Effector CD8-positive, alpha-beta T cell (primary cell): Measurements from ENCODE around the gene NID2.

ENCODE experiments used
- DNase-seq: peaks from one replicate; lab custom pipeline; 2025; lab: John Stamatoyannopoulos, UW
- total RNA-seq, 4 experiments: gene quantifications; one replicate each; lab custom pipeline; 2026; lab: John Stamatoyannopoulos, UW

Gene NID2, protein sequence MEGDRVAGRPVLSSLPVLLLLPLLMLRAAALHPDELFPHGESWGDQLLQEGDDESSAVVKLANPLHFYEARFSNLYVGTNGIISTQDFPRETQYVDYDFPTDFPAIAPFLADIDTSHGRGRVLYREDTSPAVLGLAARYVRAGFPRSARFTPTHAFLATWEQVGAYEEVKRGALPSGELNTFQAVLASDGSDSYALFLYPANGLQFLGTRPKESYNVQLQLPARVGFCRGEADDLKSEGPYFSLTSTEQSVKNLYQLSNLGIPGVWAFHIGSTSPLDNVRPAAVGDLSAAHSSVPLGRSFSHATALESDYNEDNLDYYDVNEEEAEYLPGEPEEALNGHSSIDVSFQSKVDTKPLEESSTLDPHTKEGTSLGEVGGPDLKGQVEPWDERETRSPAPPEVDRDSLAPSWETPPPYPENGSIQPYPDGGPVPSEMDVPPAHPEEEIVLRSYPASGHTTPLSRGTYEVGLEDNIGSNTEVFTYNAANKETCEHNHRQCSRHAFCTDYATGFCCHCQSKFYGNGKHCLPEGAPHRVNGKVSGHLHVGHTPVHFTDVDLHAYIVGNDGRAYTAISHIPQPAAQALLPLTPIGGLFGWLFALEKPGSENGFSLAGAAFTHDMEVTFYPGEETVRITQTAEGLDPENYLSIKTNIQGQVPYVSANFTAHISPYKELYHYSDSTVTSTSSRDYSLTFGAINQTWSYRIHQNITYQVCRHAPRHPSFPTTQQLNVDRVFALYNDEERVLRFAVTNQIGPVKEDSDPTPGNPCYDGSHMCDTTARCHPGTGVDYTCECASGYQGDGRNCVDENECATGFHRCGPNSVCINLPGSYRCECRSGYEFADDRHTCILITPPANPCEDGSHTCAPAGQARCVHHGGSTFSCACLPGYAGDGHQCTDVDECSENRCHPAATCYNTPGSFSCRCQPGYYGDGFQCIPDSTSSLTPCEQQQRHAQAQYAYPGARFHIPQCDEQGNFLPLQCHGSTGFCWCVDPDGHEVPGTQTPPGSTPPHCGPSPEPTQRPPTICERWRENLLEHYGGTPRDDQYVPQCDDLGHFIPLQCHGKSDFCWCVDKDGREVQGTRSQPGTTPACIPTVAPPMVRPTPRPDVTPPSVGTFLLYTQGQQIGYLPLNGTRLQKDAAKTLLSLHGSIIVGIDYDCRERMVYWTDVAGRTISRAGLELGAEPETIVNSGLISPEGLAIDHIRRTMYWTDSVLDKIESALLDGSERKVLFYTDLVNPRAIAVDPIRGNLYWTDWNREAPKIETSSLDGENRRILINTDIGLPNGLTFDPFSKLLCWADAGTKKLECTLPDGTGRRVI (N-terminal part only)
- 0.39 to 0.73 (median 0.72) reads per million in 4 experiments for total RNA-seq

DNA sequence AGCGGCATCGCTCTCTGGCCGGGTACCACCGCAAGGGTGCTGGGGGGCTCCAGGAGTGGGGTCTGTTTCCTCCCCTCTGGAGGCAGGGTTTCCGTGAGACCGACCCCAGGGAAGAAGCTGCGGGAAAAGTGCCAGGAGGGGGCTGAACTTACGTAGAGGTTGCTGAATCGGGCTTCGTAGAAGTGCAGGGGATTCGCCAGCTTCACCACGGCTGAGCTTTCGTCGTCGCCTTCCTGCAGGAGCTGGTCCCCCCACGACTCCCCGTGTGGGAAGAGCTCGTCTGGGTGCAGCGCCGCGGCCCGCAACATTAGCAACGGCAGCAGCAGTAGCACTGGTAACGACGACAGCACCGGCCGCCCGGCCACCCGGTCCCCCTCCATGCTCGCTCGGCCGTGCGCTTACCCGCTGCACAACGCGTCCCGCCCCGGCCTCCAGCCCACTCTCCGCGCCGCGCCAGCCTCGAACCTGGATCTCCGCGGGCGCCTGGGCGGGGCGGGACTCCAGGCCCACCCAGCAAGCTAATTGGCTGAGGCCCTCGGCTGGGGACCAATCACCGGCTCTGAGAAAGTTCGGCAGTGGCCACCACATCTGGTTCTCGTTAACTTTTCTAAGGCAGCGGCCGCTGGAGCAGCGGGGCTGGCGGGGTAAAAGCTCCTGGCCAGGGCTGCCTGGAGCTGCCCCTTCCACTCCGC is at the start of gene NID2:
TSS of gene NID2 (minus strand) at position 445 of the 692 bp plus-strand sequence. CDS start at position 380, 65 bp downstream.
- DNase-seq = no peak

DNA sequence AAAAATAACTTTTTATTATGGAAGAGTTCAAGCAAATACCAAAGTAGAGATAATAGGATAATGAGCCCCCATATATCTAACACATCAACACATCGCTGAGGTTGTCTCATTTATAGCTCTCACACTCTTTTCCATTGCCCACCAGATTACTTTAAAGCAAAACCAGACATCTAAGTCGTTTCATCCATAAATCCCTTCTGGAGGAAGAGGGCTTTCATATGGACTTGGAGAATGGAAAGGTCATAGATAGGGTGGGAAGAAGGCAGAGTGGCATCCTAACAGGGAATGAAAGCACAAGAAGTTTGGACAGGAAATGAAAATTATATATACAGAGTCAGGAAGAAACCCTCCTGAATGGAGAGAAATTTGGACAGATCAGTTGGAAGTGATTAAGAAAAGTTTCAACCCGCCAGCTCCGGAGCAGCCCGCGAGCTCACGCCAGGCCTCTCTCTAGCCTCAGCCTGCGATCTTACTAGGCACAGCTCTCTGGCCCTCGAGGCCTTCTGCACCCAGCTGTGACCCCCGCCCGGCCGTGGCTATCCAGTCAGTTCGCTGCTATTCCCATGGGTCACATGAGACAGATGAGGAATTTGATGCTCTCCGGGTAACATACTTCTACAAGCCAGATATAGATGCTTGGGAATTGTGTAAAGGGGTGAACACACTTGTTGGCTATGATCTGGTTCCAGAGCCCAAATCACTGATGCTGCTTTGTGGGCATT is 48.4 kb upstream of the NID2 start:
- no peak for DNase-seq

DNA sequence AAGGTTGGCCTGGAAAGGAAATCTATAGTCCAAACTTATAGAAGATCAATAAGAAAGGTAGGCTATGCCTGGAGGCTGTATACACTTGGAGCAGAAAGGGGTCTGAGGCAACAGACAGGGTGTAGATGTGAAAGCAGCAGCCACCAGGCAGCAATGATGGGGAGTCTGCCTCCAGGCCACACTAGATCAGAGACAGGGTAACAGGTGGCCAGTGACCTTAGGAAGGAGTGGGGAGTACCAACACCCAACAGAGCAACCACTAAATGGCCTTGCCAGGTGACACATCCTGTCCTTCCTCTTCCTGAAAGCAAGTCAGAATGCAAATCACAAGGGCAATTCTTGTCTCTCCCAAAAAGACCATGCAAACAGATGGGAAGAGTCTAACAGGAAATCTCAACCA is 46.4 kb upstream of the NID2 start:
- DNase-seq = no peak

DNA sequence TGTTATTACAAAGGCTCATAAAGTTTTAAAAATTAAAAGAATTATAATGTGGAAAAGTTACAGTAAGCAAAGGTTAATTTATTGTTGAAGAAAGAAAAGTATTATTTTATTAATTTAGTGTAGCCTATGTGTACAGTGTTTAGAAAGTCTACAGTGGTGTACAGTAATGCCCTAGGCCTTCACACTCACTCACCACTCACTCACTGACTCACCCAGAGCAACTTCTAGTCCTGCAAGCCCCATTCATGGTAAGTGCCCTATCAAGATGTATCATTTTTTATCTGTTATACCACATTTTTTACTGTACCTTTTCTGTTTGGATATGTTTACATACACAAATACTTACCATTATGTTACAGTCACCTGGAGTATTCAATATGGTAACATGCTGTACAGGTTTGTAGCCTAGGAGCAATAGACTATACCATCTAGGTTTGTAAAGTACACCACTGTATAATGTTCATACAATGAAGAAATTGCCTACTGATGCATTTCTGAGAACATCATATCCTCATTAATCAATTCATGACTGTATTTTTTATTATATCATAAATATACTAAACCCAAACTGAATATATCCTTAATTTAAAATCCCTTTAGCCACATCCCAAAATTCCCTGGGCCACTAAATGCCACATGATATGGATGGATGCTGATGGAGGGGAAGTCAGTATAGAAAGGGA is 43.6 kb upstream of the NID2 start:
- no peak for DNase-seq

DNA sequence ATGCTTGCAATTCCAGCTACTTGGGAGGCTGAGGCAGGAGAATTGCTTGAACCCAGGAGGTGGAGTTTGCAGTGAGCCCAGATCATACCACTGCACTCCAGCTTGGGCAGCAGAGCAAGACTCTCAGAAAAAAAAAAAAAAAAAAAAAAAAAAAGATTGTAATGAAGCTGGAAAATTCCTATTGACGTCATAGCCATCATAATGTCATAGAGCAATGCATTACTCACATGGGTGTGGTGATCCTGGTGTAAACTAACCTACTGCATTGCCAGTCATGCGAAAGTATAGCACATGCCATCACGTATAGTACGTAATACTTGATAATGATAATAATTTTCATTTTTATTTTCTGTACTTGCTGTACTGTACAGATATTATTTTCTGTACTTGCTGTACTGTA is 42.7 kb upstream of the NID2 start:
- no peak for DNase-seq

DNA sequence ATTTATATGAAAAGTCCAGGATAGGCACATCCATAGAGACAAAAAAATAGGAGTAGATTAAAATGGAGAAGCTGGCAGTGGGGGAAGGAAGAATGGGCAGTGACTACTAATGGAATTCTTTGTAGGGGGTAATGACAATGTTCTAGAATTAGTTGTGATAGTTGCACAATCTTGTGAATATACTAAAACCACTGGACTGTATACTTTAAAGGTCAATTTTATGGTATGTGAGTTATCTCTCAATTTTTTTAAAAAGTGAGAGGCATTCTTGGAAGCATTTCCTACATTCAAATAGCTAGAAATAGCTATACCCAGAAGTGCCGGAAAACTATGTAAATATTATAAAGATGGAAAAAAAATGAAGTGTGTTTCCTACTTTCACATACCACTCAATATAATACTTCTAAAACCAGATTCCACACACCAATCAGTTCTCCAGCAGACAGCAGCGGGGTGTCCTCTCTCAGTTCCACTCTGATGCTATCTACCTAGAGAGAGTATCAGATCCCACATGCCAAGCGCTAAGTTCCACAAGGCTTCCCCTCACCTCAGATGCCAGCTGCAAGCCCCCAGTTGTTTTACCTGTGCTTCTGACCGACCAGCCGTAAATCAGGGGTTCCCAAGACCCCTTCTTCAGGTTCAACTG is 41.7 kb upstream of the NID2 start:
- no peak for DNase-seq

DNA sequence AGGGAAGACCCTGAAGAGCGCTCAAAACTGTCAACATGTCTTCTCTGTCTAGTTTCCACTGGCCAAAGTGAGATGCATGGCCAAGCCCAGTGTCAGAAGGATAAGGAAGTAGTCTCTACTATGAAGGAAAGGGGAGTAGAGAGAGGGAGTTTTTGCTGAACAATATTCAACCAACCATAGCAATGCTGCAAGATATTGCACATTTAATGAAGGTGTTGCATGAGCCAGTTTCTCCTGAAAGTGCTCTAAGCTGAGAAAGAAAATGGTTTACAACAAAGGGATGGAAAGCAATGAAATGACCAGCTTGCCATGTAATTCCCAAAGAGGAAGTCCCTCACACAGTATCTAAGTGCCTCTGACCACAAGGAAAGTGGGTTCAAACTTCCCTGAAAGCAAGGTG is 40.0 kb upstream of the NID2 start:
- no peak for DNase-seq

DNA sequence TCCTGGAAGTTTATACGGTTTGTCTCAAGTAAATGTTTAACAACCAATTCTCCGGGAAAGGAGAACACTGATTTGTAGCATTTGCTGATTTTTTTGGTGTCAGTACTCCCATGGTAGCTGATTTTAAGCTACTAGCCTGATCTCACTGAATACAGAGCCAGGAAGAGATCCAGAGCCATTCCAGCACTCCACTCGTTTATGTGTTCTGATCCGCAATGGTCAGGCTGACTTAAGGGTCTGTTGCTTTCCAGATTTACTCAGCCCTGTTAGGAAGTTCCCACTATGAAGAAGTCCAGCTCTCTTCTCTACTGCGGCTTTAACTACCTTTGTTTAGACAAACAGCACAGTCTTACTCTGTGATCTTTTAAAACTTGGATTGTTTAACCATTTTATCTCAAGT is 38.0 kb upstream of the NID2 start:
- no peak for DNase-seq

DNA sequence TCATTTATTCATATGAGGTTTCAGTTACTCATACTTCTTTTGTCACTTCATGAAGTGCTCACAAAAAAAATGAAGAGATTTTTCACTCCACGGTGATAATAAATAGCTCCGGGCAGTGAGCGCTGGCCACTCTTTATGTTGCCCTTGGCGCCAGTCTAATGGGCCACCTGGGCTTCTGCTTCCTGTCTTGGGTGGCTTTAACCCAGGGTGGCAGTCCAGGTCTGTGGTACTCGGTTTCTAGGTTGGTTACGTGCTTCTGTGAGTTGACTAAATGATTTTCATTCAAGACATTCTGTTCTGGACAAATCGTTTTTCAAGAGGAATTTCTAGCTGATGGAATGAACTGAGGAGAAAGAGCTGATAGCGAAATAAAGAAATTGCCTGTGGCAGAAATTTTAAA is 34.6 kb upstream of the NID2 start:
- DNase-seq = no peak

DNA sequence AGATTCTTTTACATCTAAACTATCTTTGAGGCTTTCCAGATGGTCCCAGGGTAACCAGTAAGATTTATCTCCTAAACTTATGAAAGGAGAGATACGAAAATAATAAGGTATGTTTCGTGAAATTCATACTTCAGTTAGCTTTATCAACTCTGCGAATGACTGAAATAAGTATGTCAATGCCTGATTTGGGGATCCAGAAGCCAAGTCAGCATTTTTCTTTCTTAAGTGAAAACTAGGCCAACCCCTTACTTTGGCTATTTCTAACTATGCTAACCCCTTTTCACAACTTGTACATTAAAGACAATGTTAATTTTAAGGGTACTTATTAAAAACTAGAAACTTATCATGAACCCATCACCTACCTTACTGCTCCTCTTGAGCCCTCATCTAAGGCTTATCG is 26.9 kb upstream of the NID2 start:
- no peak for DNase-seq

DNA sequence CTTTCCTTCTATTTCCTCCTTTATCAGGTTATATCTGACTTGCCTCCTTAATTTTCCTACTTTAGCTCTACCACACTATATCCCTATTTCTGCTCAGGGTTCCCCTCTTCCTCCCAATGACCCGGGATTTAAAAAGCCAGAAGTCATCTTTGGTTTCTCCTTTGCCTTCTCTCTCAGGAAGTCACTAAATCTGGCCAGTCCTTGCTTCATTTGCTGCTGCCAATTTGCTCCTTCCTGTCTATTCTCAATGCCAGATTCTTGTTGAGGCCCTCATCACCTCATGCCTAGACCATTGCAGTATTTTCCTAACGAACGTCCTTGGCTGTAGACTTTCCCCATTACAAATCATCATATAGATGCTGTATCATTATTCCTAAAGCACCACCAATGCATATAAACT is 26.5 kb upstream of the NID2 start:
- no peak for DNase-seq

DNA sequence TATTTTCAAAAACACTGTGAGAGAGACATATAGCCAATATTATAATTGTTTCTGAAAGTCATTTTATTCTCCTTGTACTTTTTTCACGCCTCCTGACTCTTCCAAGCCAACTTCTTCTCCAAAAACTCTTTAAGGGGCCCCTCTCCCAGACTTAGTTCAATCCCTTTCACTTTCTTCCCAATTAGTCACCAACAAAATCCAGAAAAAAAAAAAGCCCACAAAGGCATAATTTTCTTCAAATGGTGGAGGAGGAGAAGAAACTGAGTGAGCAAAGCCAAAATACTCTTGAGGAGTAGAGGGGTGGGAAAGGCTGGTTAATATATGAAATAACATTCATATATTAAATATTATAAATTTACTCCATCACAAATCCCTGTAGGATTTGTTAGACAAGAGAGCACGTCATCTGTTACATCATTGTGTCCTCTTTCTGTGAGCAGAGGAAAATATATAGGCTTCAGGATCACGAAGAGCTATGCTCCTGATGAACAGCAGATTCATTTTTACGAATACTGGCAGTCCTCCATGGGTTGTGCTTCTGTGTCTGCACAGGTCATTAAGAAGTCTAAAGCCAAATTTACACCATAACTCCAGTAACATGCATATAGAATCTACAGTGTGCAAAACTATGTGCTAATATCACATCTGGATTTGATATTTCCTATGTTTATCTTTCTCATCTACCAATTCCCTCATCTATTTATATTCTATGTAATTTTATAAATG is 25.9 kb upstream of the NID2 start:
- no peak for DNase-seq

DNA sequence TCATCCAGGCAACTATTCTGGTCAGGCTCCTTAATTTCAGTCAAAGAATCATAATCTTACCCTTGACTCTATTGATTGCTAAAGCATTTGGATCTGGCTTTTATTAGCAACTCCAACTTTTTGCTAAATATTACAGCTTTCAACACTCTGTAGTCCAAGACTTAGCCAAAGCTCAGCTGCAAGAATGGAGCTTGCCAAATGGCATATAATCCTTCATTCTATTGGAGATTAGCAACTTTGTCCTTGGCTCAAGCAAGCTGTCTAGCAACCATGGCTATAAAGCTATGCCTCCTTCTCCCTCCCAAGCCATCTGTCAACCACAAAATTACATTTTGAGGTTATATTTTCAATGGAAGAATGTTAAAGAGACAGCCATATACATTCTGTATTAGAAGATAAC is 23.1 kb upstream of the NID2 start:
- DNase-seq = no peak

DNA sequence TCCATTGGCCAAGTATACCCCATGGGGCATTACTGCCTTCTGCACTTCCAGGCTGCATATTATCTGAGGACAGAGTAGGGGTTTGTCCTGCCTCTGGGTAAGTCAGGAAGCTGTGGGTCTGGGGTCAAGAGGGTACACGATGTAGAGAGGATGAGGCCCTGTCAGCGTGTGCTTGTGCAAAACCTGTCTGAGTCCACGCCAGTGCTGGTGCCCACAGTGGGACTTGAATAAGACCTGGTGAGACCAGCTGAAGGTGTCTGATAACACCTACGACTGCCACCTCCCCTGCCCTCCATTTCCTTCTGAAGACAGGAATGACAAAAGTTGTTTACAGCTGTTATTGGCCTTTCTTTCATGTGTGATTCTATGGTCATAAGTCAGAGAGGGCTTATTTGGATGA is 22.1 kb upstream of the NID2 start:
- DNase-seq = no peak

DNA sequence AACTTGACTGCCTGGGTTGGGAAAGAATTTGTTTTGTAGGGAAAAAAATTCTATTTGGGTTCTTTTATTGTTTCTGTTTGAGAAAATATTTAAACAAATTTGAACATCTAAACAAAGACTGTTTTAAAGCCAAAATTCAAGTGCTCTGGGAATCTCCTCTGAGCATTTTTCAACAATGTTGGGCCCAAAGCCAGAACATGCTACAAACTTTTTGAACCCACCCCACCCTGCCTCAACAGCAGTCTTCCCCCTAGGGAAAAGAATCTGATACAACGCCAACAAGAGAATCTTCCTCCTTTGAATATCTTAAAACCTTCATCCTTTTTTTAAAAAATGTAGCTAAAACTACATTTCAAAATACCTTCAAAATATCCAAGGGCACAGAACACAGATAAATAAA is 20.4 kb upstream of the NID2 start:
- no peak for DNase-seq

DNA sequence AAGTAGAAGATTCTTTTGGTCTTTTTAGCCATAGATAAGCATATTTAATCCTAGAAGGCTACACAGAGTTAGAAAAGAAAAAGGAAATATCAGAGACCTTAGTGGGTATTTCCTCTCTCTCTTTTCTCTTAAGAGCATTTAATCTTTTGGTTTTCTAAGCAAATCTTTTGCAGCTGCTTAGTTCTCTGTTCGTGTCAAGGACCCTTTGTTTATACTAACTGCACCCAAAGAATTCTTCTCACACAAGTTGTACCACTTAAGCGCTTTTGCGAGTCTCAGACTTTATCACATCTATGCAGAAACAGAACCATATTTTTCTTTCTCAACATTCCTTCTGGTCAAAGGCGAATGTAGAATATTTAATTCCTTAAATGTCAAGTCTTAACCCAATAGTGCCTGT is 17.9 kb upstream of the NID2 start:
- no peak for DNase-seq

DNA sequence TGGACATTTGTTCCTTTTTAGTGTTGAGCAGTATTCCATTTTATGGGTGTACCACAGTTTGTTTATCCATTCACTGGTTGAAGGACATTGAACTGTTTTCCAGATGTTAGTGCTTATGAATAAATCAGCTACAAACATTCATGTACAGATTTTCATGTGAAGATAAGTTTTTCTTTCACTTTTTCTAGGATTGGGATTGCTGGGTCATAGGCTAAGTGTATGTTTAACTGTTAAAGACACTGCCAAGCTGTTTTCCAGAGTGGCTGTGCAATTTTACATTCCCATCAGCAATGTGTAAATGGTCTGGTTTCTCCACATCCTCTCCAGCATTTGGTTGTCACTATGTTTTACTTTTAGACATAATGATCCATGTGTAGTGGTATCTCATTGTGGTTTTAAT is 14.0 kb upstream of the NID2 start:
- no peak for DNase-seq

DNA sequence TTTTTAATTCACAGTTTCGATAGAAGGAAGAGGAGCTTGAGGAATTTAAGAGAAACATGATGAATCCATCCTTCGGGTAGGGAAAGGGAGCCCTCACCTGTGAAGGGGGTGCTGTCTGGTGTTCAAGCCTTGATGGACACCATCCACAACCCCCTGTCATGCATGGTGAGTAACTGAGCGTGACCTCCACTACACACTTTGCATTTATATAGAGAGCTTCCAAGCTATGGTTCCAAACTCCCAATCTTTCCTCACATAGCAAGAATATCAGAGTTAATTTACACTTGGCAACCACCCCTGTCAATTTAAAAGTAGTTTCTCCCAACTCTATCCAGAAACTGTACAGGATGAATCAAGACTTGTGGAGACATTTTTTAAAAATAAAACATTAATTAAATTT is 13.1 kb upstream of the NID2 start:
- DNase-seq = no peak
